SK-N-SH (cell line): ENCODE measurements around the gene CATSPER4. TPM values are rescaled to one million over a fixed set of nuclear protein-coding genes. Genes with fewer than 3 reads are reported as not detected.

Experiments used
- CTCF ChIA-PET: fragments of 300-600, 350-600 bp; formaldehyde crosslinking; extraction: SDS; loops from one replicate; lab custom pipeline; 2021; lab: Yijun Ruan, JAX
- POLR2A ChIA-PET: fragments of 350-600 bp; sonication (Branson Sonifier 250); formaldehyde crosslinking; extraction: SDS; loops from one replicate; lab custom pipeline; 2020; ENCODE audit warnings: antibody characterized with exemption, inconsistent platforms; lab: Yijun Ruan, JAX
- DNase-seq: peaks from one replicate; pipeline ENCODE4 v3.0.0; 2012
- H2AFZ ChIP-seq: fragments of 200-600 bp; sonication (generic); 2 replicates; pipeline ENCODE4 v1.8.1; 2016; ENCODE audit warnings: antibody characterized with exemption, mild to moderate bottlenecking, low read depth
- H3F3A ChIP-seq: fragments of 200-600 bp; sonication (generic); replicated peaks from 2 replicates; pipeline ENCODE3; 2016; ENCODE audit warnings: antibody characterized with exemption, mild to moderate bottlenecking; ENCODE audit not compliant: insufficient read depth
- H3K27ac ChIP-seq, 2 experiments: fragments of 200-500 bp in 1 of 2; fragments of 200-600 bp in 1 of 2; sonication (Bioruptor generic) in 1 of 2; sonication (generic), shearing (Covaris generic) in 1 of 2; 2 replicates each; pipeline versions ENCODE4 v1.5.1 to v1.6.1; 2014 to 2016; ENCODE audit warnings: low read depth in 2 of 2, inconsistent platforms in 1 of 2, low read length in 1 of 2, mild to moderate bottlenecking in 1 of 2, mixed read lengths in 1 of 2
- H3K27me3 ChIP-seq: fragments of 200-600 bp; sonication (generic), shearing (Covaris generic); 2 replicates; pipeline ENCODE4 v1.6.1; 2016; ENCODE audit warnings: mixed run types; ENCODE audit not compliant: insufficient read depth
- H3K36me3 ChIP-seq, 2 experiments: fragments of 200-500 bp in 1 of 2; fragments of 200-600 bp in 1 of 2; sonication (Bioruptor generic) in 1 of 2; sonication (generic) in 1 of 2; replicated peaks in 1 of 2; 2 replicates each; pipeline versions ENCODE3 to v1.5.1; 2014 to 2016; ENCODE audit warnings: low read length in 1 of 2, mild to moderate bottlenecking in 1 of 2; ENCODE audit not compliant: insufficient read depth in 2 of 2, control insufficient read depth in 1 of 2
- H3K4me1 ChIP-seq, 2 experiments: fragments of 200-500 bp in 1 of 2; fragments of 200-600 bp in 1 of 2; sonication (Bioruptor generic) in 1 of 2; sonication (generic), shearing (Covaris generic) in 1 of 2; 2 replicates each; pipeline versions ENCODE4 v1.5.1 to v1.6.1; 2014 to 2016; ENCODE audit warnings: low read depth in 1 of 2, low read length in 1 of 2, mixed run types in 1 of 2; ENCODE audit not compliant: insufficient read depth in 2 of 2, control insufficient read depth in 1 of 2
- H3K4me2 ChIP-seq: fragments of 200-600 bp; sonication (generic), shearing (Covaris generic); 2 replicates; pipeline ENCODE4 v1.6.1; 2017; ENCODE audit warnings: mixed run types
- H3K4me3 ChIP-seq, 2 experiments: fragments of 200-500 bp in 1 of 2; fragments of 200-600 bp in 1 of 2; sonication (Bioruptor generic) in 1 of 2; sonication (generic), shearing (Covaris generic) in 1 of 2; 2 replicates each; pipeline versions ENCODE4 v1.5.1 to v1.8.1; 2014 to 2016; ENCODE audit warnings: low read depth in 2 of 2, inconsistent platforms in 1 of 2, low read length in 1 of 2, mild to moderate bottlenecking in 1 of 2, mixed read lengths in 1 of 2, moderate library complexity in 1 of 2
- H3K79me2 ChIP-seq: fragments of 200-600 bp; sonication (generic); 2 replicates; pipeline ENCODE4 v1.8.1; 2017; ENCODE audit warnings: mild to moderate bottlenecking; ENCODE audit not compliant: insufficient read depth
- H3K9ac ChIP-seq: fragments of 200-600 bp; sonication (generic); 2 replicates; pipeline ENCODE4 v1.6.1; 2017; ENCODE audit warnings: mixed run types
- H3K9me2 ChIP-seq: fragments of 200-600 bp; sonication (generic); 2 replicates; pipeline ENCODE4 v1.6.1; 2017; ENCODE audit warnings: mixed run types
- H3K9me3 ChIP-seq: fragments of 200-600 bp; sonication (generic); 2 replicates; pipeline ENCODE4 v1.6.1; 2017; ENCODE audit warnings: mixed run types, mild to moderate bottlenecking, moderate library complexity
- H4K20me1 ChIP-seq: fragments of 200-600 bp; sonication (generic); 2 replicates; pipeline ENCODE4 v1.6.1; 2017; ENCODE audit warnings: mild to moderate bottlenecking, mixed run types; ENCODE audit not compliant: insufficient read depth
- CHD2 ChIP-seq: fragments of 150-350 bp; IDR thresholded peaks from 2 replicates; pipeline ENCODE4 v1.6.1; 2018; ENCODE audit warnings: low read length; ENCODE audit not compliant: partially characterized antibody
- ELF1 ChIP-seq: IDR thresholded peaks from 2 replicates; pipeline ENCODE4 v1.4.0; 2012
- GATA2 ChIP-seq: sonication (generic); formaldehyde crosslinking; IDR thresholded peaks from 2 replicates; pipeline ENCODE4 v1.5.0; 2020; ENCODE audit warnings: mild to moderate bottlenecking, missing genetic modification reagents
- MEF2A ChIP-seq: IDR thresholded peaks from 2 replicates; pipeline ENCODE4 v1.4.0; 2012; ENCODE audit warnings: low read depth, borderline replicate concordance
- MXI1 ChIP-seq: IDR thresholded peaks from 2 replicates; pipeline ENCODE4 v1.6.1; 2012; ENCODE audit warnings: mild to moderate bottlenecking, low read depth, low read length, improper control_type of control experiment
- NFIC ChIP-seq: IDR thresholded peaks from 2 replicates; pipeline ENCODE4 v1.4.0; 2012; ENCODE audit warnings: borderline replicate concordance
- POLR2AphosphoS5 ChIP-seq: IDR thresholded peaks from 2 replicates; pipeline ENCODE4 v1.6.1; 2012; ENCODE audit warnings: low read depth, low read length
- RAD21 ChIP-seq: IDR thresholded peaks from 2 replicates; pipeline ENCODE4 v1.6.1; 2012; ENCODE audit warnings: mild to moderate bottlenecking, low read length
- SIN3A ChIP-seq: IDR thresholded peaks from 2 replicates; pipeline ENCODE4 v1.6.1; 2012; ENCODE audit warnings: low read depth, mild to moderate bottlenecking, low read length, moderate library complexity, borderline replicate concordance
- TAF1 ChIP-seq: IDR thresholded peaks from 2 replicates; pipeline ENCODE4 v1.6.1; 2012; ENCODE audit warnings: low read depth, mild to moderate bottlenecking, low read length, moderate library complexity, borderline replicate concordance
- YY1 ChIP-seq: IDR thresholded peaks from 2 replicates; pipeline ENCODE4 v1.4.0; 2012; ENCODE audit warnings: low read depth, mild to moderate bottlenecking
- WGBS: methylation state at CpG from one replicate; pipeline ENCODE4 v1.1.6; 2017; ENCODE audit warnings: low lambda C conversion rate; 5-methylcytosine and 5-hydroxymethylcytosine counted together
- polyA plus RNA-seq, 3 experiments: library from polyadenylated mRNA; depleted of rRNA; stranded (reverse); fragments of >200 nt; gene quantifications; 2 replicates each; pipeline ENCODE4 v1.2.3, GENCODE V29; 2012
- TF ChIP-seq, protein P1 (sequence below): IDR thresholded peaks from 2 replicates; pipeline ENCODE4 v1.4.0; 2012; ENCODE audit warnings: low read depth, borderline replicate concordance
- TF ChIP-seq, protein P2 (sequence below): IDR thresholded peaks from 2 replicates; pipeline ENCODE4 v1.6.1; 2012; ENCODE audit warnings: mild to moderate bottlenecking, low read depth, low read length, moderate library complexity
- TF ChIP-seq, protein P3 (sequence below): IDR thresholded peaks from 2 replicates; pipeline ENCODE4; 2012

CATSPER4 gene
- polyA plus RNA-seq, 1 of the 3 experiments (the other 2 are of a cell fraction), result not detected

DNA sequence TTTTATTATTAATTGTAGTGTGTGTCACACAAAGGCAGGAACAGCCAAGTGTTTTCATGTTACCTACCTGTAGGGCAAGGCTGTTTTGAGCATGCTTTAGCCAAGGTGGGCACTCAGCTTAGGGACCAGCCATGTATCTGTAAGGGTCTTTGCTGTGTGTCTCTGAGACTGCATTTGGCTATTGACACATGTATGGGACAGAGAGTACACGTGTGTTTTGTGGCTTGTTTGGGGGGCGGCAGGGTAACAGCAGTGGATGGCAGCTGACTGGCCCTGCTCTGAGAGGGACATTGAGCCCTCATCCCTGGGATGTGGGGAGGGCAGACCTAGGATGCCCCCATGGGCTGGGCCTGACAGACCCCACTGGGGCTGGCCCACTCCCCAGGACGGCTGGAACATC lies 6.9 kb downstream of the CATSPER4 start:
- 42% methylated on average over 2 of the region's 3 CpGs for WGBS
- Histone ChIP-seq H3K9ac (no peak overlapping the region), H3K79me2 (no peaks in the 10 kb centered on the region), H3K4me2 (no peak overlapping the region), H3K4me3 (no peak overlapping the region), H3F3A (no peaks in the 10 kb centered on the region), H4K20me1 (no peaks in the 10 kb centered on the region), H3K27ac (no peak overlapping the region), H3K9me2 (no peaks in the 10 kb centered on the region), H2AFZ (no peak overlapping the region), H3K4me1 (no peaks in the 10 kb centered on the region), H3K9me3 (no peaks in the 10 kb centered on the region), H3K36me3 (no peaks in the 10 kb centered on the region), H3K27me3 (no peaks in the 10 kb centered on the region; the same call in 1 of the 2 replicates)
- ChIA-PET POLR2A (no interaction called here), CTCF (interaction anchor here (1.3 kb wide), 1 partner anchor 27 kb away, joined by 7 read pairs; the partner anchor contains the start of gene ZNF593)
- DNase-seq, result no peak
- TF ChIP-seq CHD2 (no peak), POLR2AphosphoS5 (no peak), MXI1 (no peak), MEF2A (no peak), YY1 (no peak), RAD21 (no peak), SIN3A (no peak), TAF1 (no peak), GATA2 (no peak), NFIC (no peak), ELF1 (no peak)
- TF ChIP-seq, protein P1, sequence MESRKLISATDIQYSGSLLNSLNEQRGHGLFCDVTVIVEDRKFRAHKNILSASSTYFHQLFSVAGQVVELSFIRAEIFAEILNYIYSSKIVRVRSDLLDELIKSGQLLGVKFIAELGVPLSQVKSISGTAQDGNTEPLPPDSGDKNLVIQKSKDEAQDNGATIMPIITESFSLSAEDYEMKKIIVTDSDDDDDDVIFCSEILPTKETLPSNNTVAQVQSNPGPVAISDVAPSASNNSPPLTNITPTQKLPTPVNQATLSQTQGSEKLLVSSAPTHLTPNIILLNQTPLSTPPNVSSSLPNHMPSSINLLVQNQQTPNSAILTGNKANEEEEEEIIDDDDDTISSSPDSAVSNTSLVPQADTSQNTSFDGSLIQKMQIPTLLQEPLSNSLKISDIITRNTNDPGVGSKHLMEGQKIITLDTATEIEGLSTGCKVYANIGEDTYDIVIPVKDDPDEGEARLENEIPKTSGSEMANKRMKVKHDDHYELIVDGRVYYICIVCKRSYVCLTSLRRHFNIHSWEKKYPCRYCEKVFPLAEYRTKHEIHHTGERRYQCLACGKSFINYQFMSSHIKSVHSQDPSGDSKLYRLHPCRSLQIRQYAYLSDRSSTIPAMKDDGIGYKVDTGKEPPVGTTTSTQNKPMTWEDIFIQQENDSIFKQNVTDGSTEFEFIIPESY, result no peak
- TF ChIP-seq, protein P2, sequence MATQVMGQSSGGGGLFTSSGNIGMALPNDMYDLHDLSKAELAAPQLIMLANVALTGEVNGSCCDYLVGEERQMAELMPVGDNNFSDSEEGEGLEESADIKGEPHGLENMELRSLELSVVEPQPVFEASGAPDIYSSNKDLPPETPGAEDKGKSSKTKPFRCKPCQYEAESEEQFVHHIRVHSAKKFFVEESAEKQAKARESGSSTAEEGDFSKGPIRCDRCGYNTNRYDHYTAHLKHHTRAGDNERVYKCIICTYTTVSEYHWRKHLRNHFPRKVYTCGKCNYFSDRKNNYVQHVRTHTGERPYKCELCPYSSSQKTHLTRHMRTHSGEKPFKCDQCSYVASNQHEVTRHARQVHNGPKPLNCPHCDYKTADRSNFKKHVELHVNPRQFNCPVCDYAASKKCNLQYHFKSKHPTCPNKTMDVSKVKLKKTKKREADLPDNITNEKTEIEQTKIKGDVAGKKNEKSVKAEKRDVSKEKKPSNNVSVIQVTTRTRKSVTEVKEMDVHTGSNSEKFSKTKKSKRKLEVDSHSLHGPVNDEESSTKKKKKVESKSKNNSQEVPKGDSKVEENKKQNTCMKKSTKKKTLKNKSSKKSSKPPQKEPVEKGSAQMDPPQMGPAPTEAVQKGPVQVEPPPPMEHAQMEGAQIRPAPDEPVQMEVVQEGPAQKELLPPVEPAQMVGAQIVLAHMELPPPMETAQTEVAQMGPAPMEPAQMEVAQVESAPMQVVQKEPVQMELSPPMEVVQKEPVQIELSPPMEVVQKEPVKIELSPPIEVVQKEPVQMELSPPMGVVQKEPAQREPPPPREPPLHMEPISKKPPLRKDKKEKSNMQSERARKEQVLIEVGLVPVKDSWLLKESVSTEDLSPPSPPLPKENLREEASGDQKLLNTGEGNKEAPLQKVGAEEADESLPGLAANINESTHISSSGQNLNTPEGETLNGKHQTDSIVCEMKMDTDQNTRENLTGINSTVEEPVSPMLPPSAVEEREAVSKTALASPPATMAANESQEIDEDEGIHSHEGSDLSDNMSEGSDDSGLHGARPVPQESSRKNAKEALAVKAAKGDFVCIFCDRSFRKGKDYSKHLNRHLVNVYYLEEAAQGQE, result no peak
- TF ChIP-seq, protein P3, sequence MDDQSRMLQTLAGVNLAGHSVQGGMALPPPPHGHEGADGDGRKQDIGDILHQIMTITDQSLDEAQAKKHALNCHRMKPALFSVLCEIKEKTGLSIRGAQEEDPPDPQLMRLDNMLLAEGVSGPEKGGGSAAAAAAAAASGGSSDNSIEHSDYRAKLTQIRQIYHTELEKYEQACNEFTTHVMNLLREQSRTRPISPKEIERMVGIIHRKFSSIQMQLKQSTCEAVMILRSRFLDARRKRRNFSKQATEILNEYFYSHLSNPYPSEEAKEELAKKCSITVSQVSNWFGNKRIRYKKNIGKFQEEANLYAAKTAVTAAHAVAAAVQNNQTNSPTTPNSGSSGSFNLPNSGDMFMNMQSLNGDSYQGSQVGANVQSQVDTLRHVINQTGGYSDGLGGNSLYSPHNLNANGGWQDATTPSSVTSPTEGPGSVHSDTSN, result no peak
